Suprapubic skin (tissue), 3 donors: ENCODE results near the gene RPRD1B.

ENCODE experiments used
- POLR2A ChIP-seq, 2 donors: fragments of 450-650 bp; IDR thresholded peaks; one replicate each; pipeline ENCODE4 v1.6.1; 2017; ENCODE audit warnings: antibody characterized with exemption in 2 of 2, mild to moderate bottlenecking in 2 of 2, moderate library complexity in 2 of 2
- TF ChIP-seq, protein P1 (sequence below), 2 donors: fragments of 200-600 bp in 1 of 2; fragments of 450-650 bp in 1 of 2; sonication (generic) in 1 of 2; IDR thresholded peaks; one replicate each; pipeline ENCODE4 v1.5.1; 2016 to 2019; ENCODE audit warnings: antibody characterized with exemption in 2 of 2, mild to moderate bottlenecking in 1 of 2, moderate library complexity in 1 of 2

- TF ChIP-seq POLR2A (IDR thresholded peaks at IDR 0.05) = no peak
- TF ChIP-seq, protein P1, sequence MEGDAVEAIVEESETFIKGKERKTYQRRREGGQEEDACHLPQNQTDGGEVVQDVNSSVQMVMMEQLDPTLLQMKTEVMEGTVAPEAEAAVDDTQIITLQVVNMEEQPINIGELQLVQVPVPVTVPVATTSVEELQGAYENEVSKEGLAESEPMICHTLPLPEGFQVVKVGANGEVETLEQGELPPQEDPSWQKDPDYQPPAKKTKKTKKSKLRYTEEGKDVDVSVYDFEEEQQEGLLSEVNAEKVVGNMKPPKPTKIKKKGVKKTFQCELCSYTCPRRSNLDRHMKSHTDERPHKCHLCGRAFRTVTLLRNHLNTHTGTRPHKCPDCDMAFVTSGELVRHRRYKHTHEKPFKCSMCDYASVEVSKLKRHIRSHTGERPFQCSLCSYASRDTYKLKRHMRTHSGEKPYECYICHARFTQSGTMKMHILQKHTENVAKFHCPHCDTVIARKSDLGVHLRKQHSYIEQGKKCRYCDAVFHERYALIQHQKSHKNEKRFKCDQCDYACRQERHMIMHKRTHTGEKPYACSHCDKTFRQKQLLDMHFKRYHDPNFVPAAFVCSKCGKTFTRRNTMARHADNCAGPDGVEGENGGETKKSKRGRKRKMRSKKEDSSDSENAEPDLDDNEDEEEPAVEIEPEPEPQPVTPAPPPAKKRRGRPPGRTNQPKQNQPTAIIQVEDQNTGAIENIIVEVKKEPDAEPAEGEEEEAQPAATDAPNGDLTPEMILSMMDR (IDR thresholded peaks at IDR 0.05) = no peak
Measured at GRCh38 chr20:38121741-38122140, 88.2 kb downstream of the RPRD1B start.
